Loucy (cell line): Measurements from ENCODE around the gene RGS6.

ENCODE experiments used
- H2AFZ ChIP-seq: fragments of 200-600 bp; sonication (generic); 2 replicates; pipeline ENCODE4 v1.6.0; 2016; ENCODE audit warnings: antibody characterized with exemption, mild to moderate bottlenecking, low read length, moderate library complexity
- H3F3A ChIP-seq: fragments of 200-600 bp; 2 replicates; pipeline ENCODE4 v1.6.0; 2016; ENCODE audit warnings: antibody characterized with exemption, low read depth, mild to moderate bottlenecking
- H3K27me3 ChIP-seq: fragments of 200-600 bp; sonication (generic); 2 replicates; pipeline ENCODE4 v1.6.1; 2014; ENCODE audit warnings: low read length, mild to moderate bottlenecking; ENCODE audit not compliant: insufficient read depth, poor library complexity, severe bottlenecking
- H3K36me3 ChIP-seq: fragments of 200-600 bp; sonication (generic); 2 replicates; pipeline ENCODE4 v1.6.1; 2016; ENCODE audit warnings: low read length; ENCODE audit not compliant: insufficient read depth
- H3K4me1 ChIP-seq: fragments of 200-600 bp; sonication (generic); 2 replicates; pipeline ENCODE4 v1.5.1; 2014; ENCODE audit warnings: low read length, mild to moderate bottlenecking; ENCODE audit not compliant: insufficient read depth, poor library complexity, severe bottlenecking
- H3K4me2 ChIP-seq: fragments of 200-600 bp; sonication (generic); 2 replicates; pipeline ENCODE4 v1.6.0; 2014; ENCODE audit warnings: antibody characterized with exemption, low read length, low read depth, mild to moderate bottlenecking; ENCODE audit not compliant: poor library complexity, severe bottlenecking
- H3K4me3 ChIP-seq: fragments of 200-600 bp; sonication (generic); 2 replicates; pipeline ENCODE4 v1.5.1; 2014; ENCODE audit warnings: low read length, mild to moderate bottlenecking, mixed read lengths; ENCODE audit not compliant: poor library complexity, severe bottlenecking
- H3K79me2 ChIP-seq: fragments of 200-600 bp; sonication (generic); 2 replicates; pipeline ENCODE4 v1.6.1; 2014; ENCODE audit warnings: low read length; ENCODE audit not compliant: insufficient read depth
- H3K9ac ChIP-seq: fragments of 200-600 bp; sonication (generic); 2 replicates; pipeline ENCODE4 v1.6.0; 2014; ENCODE audit warnings: mild to moderate bottlenecking, low read depth, low read length, moderate library complexity; ENCODE audit not compliant: poor library complexity, severe bottlenecking
- H3K9me2 ChIP-seq: fragments of 200-600 bp; sonication (generic); replicated peaks from 2 replicates; pipeline ENCODE4 v1.6.1; 2016; ENCODE audit warnings: low read depth, low read length, mixed read lengths
- H3K9me3 ChIP-seq: fragments of 200-600 bp; sonication (generic); 2 replicates; pipeline ENCODE4 v1.6.1; 2014; ENCODE audit warnings: mild to moderate bottlenecking, antibody characterized with exemption, low read length, low read depth; ENCODE audit not compliant: insufficient read depth
- H4K20me1 ChIP-seq: fragments of 200-600 bp; sonication (generic); 2 replicates; pipeline ENCODE4 v1.6.0; 2014; ENCODE audit warnings: antibody characterized with exemption, low read length, mild to moderate bottlenecking; ENCODE audit not compliant: insufficient read depth, poor library complexity, severe bottlenecking
- EZH2phosphoT487 ChIP-seq: fragments of 200-600 bp; IDR thresholded peaks from 2 replicates; pipeline ENCODE4 v1.6.1; 2018; ENCODE audit warnings: antibody characterized with exemption, mild to moderate bottlenecking, moderate library complexity, borderline replicate concordance
- TF ChIP-seq, protein P1 (sequence below): fragments of 200-600 bp; sonication (generic); conservative IDR thresholded peaks from 2 replicates; pipeline ENCODE4 v1.5.1; 2014; ENCODE audit warnings: mild to moderate bottlenecking, antibody characterized with exemption, low read length

The RGS6 gene

DNA sequence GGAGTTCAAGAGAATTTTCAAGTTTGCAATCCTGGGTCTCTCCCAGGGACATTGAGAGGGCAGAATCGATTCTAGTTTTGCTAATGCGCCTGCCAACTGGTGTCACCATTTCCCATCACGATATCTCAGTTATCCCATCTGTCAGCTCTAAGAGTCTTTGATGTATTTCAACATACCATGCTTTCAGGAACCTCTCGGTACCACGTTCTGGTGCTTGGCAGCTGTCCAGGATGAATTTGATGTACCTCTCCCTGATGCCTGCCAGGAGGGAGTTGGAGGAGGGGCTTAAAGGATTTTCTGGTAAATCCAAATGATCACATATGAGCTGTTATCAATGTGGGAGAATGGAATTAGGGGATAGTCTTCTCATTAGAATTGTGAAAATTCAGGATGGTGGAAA, 332.5 kb downstream of the RGS6 start:
- peaks cover 26% of the 10 kb centered on the region for H3K4me1 ChIP-seq
- no peaks in the 10 kb centered on the region for H3K9me3 ChIP-seq
- no peak overlapping the region for H2AFZ ChIP-seq
- no peak overlapping the region for H3K9ac ChIP-seq
- no peak overlapping the region for H3K4me2 ChIP-seq
- H3K79me2 ChIP-seq: no peaks in the 10 kb centered on the region
- no peaks in the 10 kb centered on the region for H3F3A ChIP-seq
- H3K36me3 ChIP-seq: no peaks in the 10 kb centered on the region
- H3K4me3 ChIP-seq: no peak overlapping the region
- H3K27me3 ChIP-seq: no peaks in the 10 kb centered on the region
- H4K20me1 ChIP-seq: no peaks in the 10 kb centered on the region
- no peaks in the 10 kb centered on the region for H3K9me2 ChIP-seq
- no peak for TF ChIP-seq EZH2phosphoT487
- TF ChIP-seq, protein P1, sequence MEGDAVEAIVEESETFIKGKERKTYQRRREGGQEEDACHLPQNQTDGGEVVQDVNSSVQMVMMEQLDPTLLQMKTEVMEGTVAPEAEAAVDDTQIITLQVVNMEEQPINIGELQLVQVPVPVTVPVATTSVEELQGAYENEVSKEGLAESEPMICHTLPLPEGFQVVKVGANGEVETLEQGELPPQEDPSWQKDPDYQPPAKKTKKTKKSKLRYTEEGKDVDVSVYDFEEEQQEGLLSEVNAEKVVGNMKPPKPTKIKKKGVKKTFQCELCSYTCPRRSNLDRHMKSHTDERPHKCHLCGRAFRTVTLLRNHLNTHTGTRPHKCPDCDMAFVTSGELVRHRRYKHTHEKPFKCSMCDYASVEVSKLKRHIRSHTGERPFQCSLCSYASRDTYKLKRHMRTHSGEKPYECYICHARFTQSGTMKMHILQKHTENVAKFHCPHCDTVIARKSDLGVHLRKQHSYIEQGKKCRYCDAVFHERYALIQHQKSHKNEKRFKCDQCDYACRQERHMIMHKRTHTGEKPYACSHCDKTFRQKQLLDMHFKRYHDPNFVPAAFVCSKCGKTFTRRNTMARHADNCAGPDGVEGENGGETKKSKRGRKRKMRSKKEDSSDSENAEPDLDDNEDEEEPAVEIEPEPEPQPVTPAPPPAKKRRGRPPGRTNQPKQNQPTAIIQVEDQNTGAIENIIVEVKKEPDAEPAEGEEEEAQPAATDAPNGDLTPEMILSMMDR: no peak

DNA sequence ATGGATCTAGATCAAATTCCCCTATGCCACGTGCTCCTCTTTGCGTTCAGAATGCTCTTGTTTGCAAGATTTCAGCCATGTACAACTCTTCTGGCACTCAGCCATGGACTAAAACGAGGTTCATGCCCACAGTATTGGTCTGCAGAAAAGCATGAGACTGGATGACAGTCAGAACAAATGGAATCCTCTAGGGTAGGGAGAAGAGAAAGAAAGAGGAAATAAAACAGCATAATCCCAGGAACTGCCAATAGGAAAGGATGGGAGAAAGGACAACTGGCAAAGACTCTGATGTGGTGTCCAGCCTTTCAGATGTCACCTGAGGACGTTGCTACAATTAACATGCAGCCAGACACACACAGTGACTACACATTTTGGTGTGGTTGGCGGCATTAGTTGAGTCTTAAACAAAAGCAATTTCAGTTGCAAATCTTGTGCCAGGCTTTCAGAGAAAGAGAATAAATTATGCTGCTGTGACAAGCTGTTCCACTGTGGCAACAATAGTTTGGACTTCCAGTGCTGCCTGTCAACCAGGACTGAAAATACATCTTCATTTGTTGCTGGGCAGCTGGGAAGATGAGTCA, 338.0 kb downstream of the RGS6 start:
- Histone ChIP-seq H3K9me2 (no peaks in the 10 kb centered on the region), H3K79me2 (no peaks in the 10 kb centered on the region), H3K9ac (no peak overlapping the region), H3K4me3 (no peak overlapping the region), H3K36me3 (no peaks in the 10 kb centered on the region), H3K27me3 (no peaks in the 10 kb centered on the region), H3K9me3 (no peaks in the 10 kb centered on the region; the same call in 1 of the 2 replicates), H3K4me2 (no peak overlapping the region), H2AFZ (no peak overlapping the region), H4K20me1 (no peaks in the 10 kb centered on the region), H3F3A (no peaks in the 10 kb centered on the region), H3K4me1 (peaks cover 39% of the 10 kb centered on the region)
- no peak for TF ChIP-seq EZH2phosphoT487
- TF ChIP-seq, protein P1: no peak

DNA sequence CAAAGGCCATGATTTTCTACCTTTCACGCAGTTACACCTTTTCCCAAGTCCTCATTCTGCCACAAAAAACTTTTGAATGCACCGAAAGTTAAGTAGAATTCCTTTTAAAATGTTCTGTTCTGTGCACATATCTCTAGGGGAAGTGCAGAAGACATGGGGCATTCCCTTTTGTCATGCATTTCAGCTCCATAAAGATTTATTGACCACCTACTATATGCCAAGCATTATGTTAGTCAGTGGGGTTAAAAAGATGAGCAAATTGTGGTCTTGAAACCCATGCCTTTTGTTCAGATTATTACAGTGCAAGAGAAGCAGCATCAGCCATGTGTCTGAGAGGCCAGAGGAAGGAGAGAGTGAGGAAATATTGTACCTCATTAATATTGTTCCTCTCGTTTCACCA, 338.5 kb downstream of the RGS6 start:
- Histone ChIP-seq H3K9me2 (no peaks in the 10 kb centered on the region), H3K27me3 (no peaks in the 10 kb centered on the region), H2AFZ (no peak overlapping the region), H3K4me1 (peaks cover 43% of the 10 kb centered on the region), H3K9me3 (no peaks in the 10 kb centered on the region; the same call in 1 of the 2 replicates), H3K9ac (no peak overlapping the region), H3K4me2 (no peak overlapping the region), H4K20me1 (no peaks in the 10 kb centered on the region), H3K79me2 (no peaks in the 10 kb centered on the region), H3K36me3 (no peaks in the 10 kb centered on the region), H3F3A (no peaks in the 10 kb centered on the region), H3K4me3 (no peak overlapping the region)
- TF ChIP-seq, protein P1: no peak
- TF ChIP-seq EZH2phosphoT487: no peak
